Thyroid gland (tissue), 4 donors: ENCODE measurements around the gene AURKB. TPM values are rescaled to one million over a fixed set of nuclear protein-coding genes. Genes with fewer than 3 reads are reported as not detected.

ENCODE experiments used
- DNase-seq, 2 donors: peaks; one replicate each; pipeline ENCODE4 v3.0.0-alpha.2; 2019
- H3K27ac ChIP-seq, 3 donors: fragments of 200-600 bp; sonication (generic); 1 replicate in 2 of 3; 2 replicates in 1 of 3; pipeline ENCODE4 v1.5.1; 2016 to 2019; ENCODE audit warnings: mild to moderate bottlenecking in 1 of 3, moderate library complexity in 1 of 3
- H3K27me3 ChIP-seq: fragments of 200-600 bp; sonication (generic); one replicate; pipeline ENCODE4 v1.5.1; 2019
- H3K36me3 ChIP-seq, 2 donors: fragments of 200-600 bp; sonication (generic); one replicate each; pipeline ENCODE4 v1.5.1; 2016 to 2019
- H3K4me1 ChIP-seq, 2 donors: fragments of 200-600 bp; sonication (generic); one replicate each; pipeline ENCODE4 v1.5.1; 2017 to 2019
- H3K4me3 ChIP-seq, 3 donors: fragments of 200-600 bp; sonication (generic); replicated peaks in 1 of 3; 1 replicate in 2 of 3; 2 replicates in 1 of 3; pipeline ENCODE4 v1.5.1; 2016; ENCODE audit warnings: mild to moderate bottlenecking in 1 of 3
- H3K9me3 ChIP-seq: fragments of 200-600 bp; sonication (generic); one replicate; pipeline ENCODE4 v1.5.1; 2017
- POLR2A ChIP-seq, 2 donors: fragments of 450-650 bp; IDR thresholded peaks; one replicate each; pipeline ENCODE4 v1.6.1; 2017; ENCODE audit warnings: antibody characterized with exemption in 2 of 2, mild to moderate bottlenecking in 2 of 2, moderate library complexity in 1 of 2
- WGBS, 2 donors: methylation state at CpG; one replicate each; pipeline ENCODE4 v1.1.5; 2017; 5-methylcytosine and 5-hydroxymethylcytosine counted together
- intact Hi-C: fragments of 100-400 bp; cut with DNase I; formaldehyde crosslinking; loops from one replicate; pipeline ENCODE4 v1.15.1; 2023
- total RNA-seq, 4 donors: library from RNA; depleted of rRNA; stranded (reverse); fragments of >200 nt; gene quantifications; one replicate each; pipeline ENCODE4 v1.2.3, GENCODE V29; 2016
- TF ChIP-seq, protein P1 (sequence below), 6 experiments: fragments of 200-600 bp in 3 of 6; fragments of 450-650 bp in 3 of 6; sonication (generic) in 3 of 6; IDR thresholded peaks; one replicate each; pipeline ENCODE4 v1.5.1; 2016 to 2019; ENCODE audit warnings: antibody characterized with exemption in 6 of 6, mild to moderate bottlenecking in 2 of 6, inconsistent platforms in 1 of 6, moderate library complexity in 1 of 6

The AURKB gene
- total RNA-seq, 4 donors from 2014 or later: 6.0 TPM; not detected in 3

GRCh38 chr17:8161289-8162232 is 48.8 kb downstream of the AURKB start:
- Histone ChIP-seq H3K27me3 (no peaks in the 10 kb centered on the region), H3K27ac (peak overlapping the region; percentile 98 to 100 (median 100)), H3K4me1 (peaks cover 35 to 64% of the 10 kb centered on the region in 2 donors), H3K4me3 (peak overlapping the region; percentile 98 to 99 (median 99)), H3K36me3 (peaks cover 0 to 13% of the 10 kb centered on the region in 2 donors), H3K9me3 (no peaks in the 10 kb centered on the region)
- 53 to 68% methylated on average over 17 of the region's 19 CpGs for WGBS, 2 donors
- no peak for TF ChIP-seq POLR2A (IDR thresholded peaks at IDR 0.05)
- intact Hi-C loops: no loop called here
- DNase-seq: no peak

DNA sequence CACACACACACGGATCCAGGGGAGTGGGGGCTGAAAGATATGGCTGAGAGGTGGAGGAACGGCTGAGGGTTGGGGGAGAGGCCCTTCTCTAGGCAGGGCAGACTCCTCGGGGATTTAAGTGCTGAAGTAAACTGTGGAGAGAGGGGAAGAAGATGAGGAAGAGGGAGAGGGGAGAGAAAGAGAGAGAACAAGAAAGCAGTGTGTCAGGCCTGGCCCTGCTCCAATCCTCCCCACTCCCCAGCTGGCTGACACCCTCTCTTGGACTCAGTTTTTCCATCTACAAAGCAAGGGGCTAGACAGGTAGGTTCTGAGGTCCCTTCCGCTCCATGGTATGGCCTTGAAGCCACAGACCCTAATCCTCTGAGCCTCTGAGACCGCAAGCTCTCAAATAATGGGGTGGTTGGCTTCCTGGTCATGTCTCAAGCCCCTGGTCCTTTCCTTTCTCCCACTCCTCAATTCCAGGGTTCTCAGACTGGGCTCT is 49.6 kb downstream of the AURKB start:
- peak overlapping the region; percentile 34 to 100 (median 98) for H3K27ac ChIP-seq
- 61 to 62% methylated on average over 5 of the region's 5 CpGs for WGBS, 2 donors
- H3K9me3 ChIP-seq: no peaks in the 10 kb centered on the region
- no peak for TF ChIP-seq POLR2A (IDR thresholded peaks at IDR 0.05)
- TF ChIP-seq, protein P1, sequence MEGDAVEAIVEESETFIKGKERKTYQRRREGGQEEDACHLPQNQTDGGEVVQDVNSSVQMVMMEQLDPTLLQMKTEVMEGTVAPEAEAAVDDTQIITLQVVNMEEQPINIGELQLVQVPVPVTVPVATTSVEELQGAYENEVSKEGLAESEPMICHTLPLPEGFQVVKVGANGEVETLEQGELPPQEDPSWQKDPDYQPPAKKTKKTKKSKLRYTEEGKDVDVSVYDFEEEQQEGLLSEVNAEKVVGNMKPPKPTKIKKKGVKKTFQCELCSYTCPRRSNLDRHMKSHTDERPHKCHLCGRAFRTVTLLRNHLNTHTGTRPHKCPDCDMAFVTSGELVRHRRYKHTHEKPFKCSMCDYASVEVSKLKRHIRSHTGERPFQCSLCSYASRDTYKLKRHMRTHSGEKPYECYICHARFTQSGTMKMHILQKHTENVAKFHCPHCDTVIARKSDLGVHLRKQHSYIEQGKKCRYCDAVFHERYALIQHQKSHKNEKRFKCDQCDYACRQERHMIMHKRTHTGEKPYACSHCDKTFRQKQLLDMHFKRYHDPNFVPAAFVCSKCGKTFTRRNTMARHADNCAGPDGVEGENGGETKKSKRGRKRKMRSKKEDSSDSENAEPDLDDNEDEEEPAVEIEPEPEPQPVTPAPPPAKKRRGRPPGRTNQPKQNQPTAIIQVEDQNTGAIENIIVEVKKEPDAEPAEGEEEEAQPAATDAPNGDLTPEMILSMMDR (IDR thresholded peaks at IDR 0.05): no peak
- peaks cover 0 to 13% of the 10 kb centered on the region in 2 donors for H3K36me3 ChIP-seq
- intact Hi-C loops: no loop called here
- H3K27me3 ChIP-seq: no peaks in the 10 kb centered on the region
- no peak overlapping the region for H3K4me3 ChIP-seq
- H3K4me1 ChIP-seq: peaks cover 35 to 64% of the 10 kb centered on the region in 2 donors
- DNase-seq: no peak

DNA sequence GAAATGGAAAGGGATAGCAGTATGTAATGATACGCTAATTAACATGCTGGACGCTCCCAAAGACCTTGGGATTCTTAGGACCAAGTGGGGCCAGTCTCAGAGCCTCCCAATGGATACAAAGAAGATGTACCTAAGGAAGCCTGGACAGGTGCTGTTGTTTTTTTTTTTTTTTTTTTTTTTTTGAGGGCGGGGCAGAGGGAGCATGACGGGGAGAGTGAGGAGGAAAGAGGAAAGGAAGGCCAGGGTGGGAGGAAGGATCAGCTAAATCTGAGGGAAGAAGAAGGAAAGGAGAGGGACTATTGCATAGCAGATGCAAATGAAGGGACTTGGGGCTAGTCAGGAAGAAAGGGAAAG is 50.2 kb downstream of the AURKB start:
- H3K27ac ChIP-seq: peak overlapping the region in 2 of 3 donors; percentile 98 to 100
- H3K36me3 ChIP-seq: peaks cover 0 to 13% of the 10 kb centered on the region in 2 donors
- DNase-seq: no peak
- H3K4me3 ChIP-seq: no peak overlapping the region
- WGBS, 2 donors: 71% methylated on average over 4 of the region's 4 CpGs
- H3K9me3 ChIP-seq: no peaks in the 10 kb centered on the region
- TF ChIP-seq, protein P1 (IDR thresholded peaks at IDR 0.05): no peak
- no peak for TF ChIP-seq POLR2A (IDR thresholded peaks at IDR 0.05)
- H3K27me3 ChIP-seq: no peaks in the 10 kb centered on the region
- intact Hi-C loops: no loop called here
- peaks cover 35 to 64% of the 10 kb centered on the region in 2 donors for H3K4me1 ChIP-seq

- H3K4me1 ChIP-seq: peaks cover 33 to 61% of the 10 kb centered on the region in 2 donors
- no peaks in the 10 kb centered on the region for H3K9me3 ChIP-seq
- intact Hi-C loops: no loop called here
- TF ChIP-seq, protein P1 (IDR thresholded peaks at IDR 0.05): no peak
- no peak for TF ChIP-seq POLR2A (IDR thresholded peaks at IDR 0.05)
- H3K27ac ChIP-seq: peak overlapping the region in 2 of 3 donors; percentile 98 to 100
- H3K4me3 ChIP-seq: no peak overlapping the region
- peaks cover 0 to 13% of the 10 kb centered on the region in 2 donors for H3K36me3 ChIP-seq
- 78 to 84% methylated on average over 4 of the region's 4 CpGs for WGBS, 2 donors
- DNase-seq: no peak
- H3K27me3 ChIP-seq: no peaks in the 10 kb centered on the region
These were observed 50.7 kb downstream of the AURKB start for GRCh38 chr17:8159459-8160223.

- H3K4me1 ChIP-seq: peaks cover 27 to 55% of the 10 kb centered on the region in 2 donors
These were observed 51.4 kb downstream of the AURKB start for GRCh38 chr17:8159032-8159400.

More at GRCh38 chr17:8159032-8159400, 51.4 kb downstream of the AURKB start:
- H3K9me3 ChIP-seq: no peaks in the 10 kb centered on the region
- 62 to 64% methylated on average over 3 of the region's 3 CpGs for WGBS, 2 donors
- H3K36me3 ChIP-seq: peaks cover 0 to 13% of the 10 kb centered on the region in 2 donors
- intact Hi-C loops: no loop called here
- H3K4me3 ChIP-seq: no peak overlapping the region
- peak overlapping the region; percentile 23 to 100 (median 98) for H3K27ac ChIP-seq
- no peak for DNase-seq
- TF ChIP-seq, protein P1 (IDR thresholded peaks at IDR 0.05): no peak
- no peak for TF ChIP-seq POLR2A (IDR thresholded peaks at IDR 0.05)
- H3K27me3 ChIP-seq: no peaks in the 10 kb centered on the region
